DOHH2 (cell line): ENCODE data around the gene PPP4R3A.

Experiments
- H3F3A ChIP-seq: fragments of 200-600 bp; sonication (generic), shearing (Covaris generic); 2 replicates; pipeline ENCODE4 v1.6.0; 2016; ENCODE audit warnings: antibody characterized with exemption, mild to moderate bottlenecking; ENCODE audit not compliant: control insufficient read depth, insufficient read depth
- H3K27ac ChIP-seq: fragments of 200-600 bp; sonication (generic); 2 replicates; pipeline ENCODE4 v1.5.1; 2014; ENCODE audit warnings: low read depth, mild to moderate bottlenecking, low read length, moderate library complexity
- H3K27me3 ChIP-seq: fragments of 200-600 bp; sonication (generic); 2 replicates; pipeline ENCODE4 v1.6.1; 2014; ENCODE audit warnings: mild to moderate bottlenecking, low read length, mixed read lengths; ENCODE audit not compliant: control insufficient read depth
- H3K36me3 ChIP-seq: fragments of 200-600 bp; sonication (generic); 2 replicates; pipeline ENCODE4 v1.6.1; 2014; ENCODE audit warnings: mild to moderate bottlenecking, low read length, moderate library complexity, mixed read lengths; ENCODE audit not compliant: control insufficient read depth
- H3K4me1 ChIP-seq: fragments of 200-600 bp; sonication (generic); 2 replicates; pipeline ENCODE4 v1.6.1; 2014; ENCODE audit warnings: mild to moderate bottlenecking, low read length, mixed read lengths; ENCODE audit not compliant: control insufficient read depth
- H3K4me2 ChIP-seq: fragments of 200-600 bp; sonication (generic); 2 replicates; pipeline ENCODE4 v1.6.0; 2014; ENCODE audit warnings: mild to moderate bottlenecking, low read length, moderate library complexity
- H3K4me3 ChIP-seq: fragments of 200-600 bp; sonication (generic); 2 replicates; pipeline ENCODE4 v1.5.1; 2014; ENCODE audit warnings: mild to moderate bottlenecking, low read length, mixed read lengths
- H3K79me2 ChIP-seq: fragments of 200-600 bp; sonication (generic); 2 replicates; pipeline ENCODE4 v1.6.1; 2014; ENCODE audit warnings: mild to moderate bottlenecking, low read length, mixed read lengths; ENCODE audit not compliant: control insufficient read depth
- H3K9me2 ChIP-seq: fragments of 200-600 bp; sonication (generic); replicated peaks from 2 replicates; pipeline ENCODE4 v1.6.1; 2014; ENCODE audit warnings: mild to moderate bottlenecking, low read length, mixed read lengths; ENCODE audit not compliant: control insufficient read depth
- H3K9me3 ChIP-seq: fragments of 200-600 bp; sonication (generic); 2 replicates; pipeline ENCODE4 v1.6.1; 2014; ENCODE audit warnings: antibody characterized with exemption, low read length, mixed read lengths; ENCODE audit not compliant: control insufficient read depth, insufficient read depth
- H4K20me1 ChIP-seq: fragments of 200-600 bp; sonication (generic); 2 replicates; pipeline ENCODE4 v1.6.0; 2014; ENCODE audit warnings: low read depth, mild to moderate bottlenecking, antibody characterized with exemption, low read length, moderate library complexity; ENCODE audit not compliant: control insufficient read depth, insufficient read depth
- EZH2phosphoT487 ChIP-seq: fragments of 200-600 bp; sonication (generic); IDR thresholded peaks from 2 replicates; pipeline ENCODE4 v1.6.1; 2017; ENCODE audit warnings: borderline replicate concordance, mild to moderate bottlenecking, antibody characterized with exemption, low read length, moderate library complexity, mixed read lengths
- TF ChIP-seq, protein P1 (sequence below): fragments of 200-600 bp; sonication (generic); IDR thresholded peaks from one replicate; pipeline ENCODE4 v1.5.1; 2014; ENCODE audit warnings: antibody characterized with exemption, mild to moderate bottlenecking, low read depth, low read length; ENCODE audit not compliant: poor library complexity, severe bottlenecking

PPP4R3A gene

DNA sequence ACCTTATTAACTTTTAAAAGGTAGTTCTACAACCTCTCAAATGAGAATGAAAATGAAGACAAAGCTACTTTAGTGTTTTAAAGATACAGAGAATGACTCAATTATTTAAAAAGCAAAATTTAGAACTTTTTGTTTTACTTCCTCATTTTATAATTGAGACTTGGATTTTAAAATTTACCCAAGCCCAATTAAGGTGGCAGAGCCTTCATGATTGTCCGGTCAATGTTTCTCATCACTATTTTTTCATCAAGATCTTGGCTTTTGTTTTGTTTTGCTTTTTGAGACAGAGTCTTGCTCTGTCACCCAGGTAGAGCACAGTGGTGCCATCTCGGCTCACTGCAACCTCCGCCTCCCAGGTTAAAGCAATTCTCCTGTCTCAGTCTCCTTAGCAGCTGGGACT, 32.7 kb downstream of the PPP4R3A start:
- Histone ChIP-seq H3F3A (peaks cover 16% of the 10 kb centered on the region), H3K4me3 (no peak overlapping the region), H3K9me2 (no peaks in the 10 kb centered on the region), H3K4me1 (peaks cover 36% of the 10 kb centered on the region), H3K9me3 (no peaks in the 10 kb centered on the region), H3K36me3 (peaks cover 100% of the 10 kb centered on the region), H3K4me2 (peak overlapping the region; percentile 27; the same call in 1 of the 2 replicates), H4K20me1 (peaks cover 27% of the 10 kb centered on the region; the same call in 1 of the 2 replicates), H3K27ac (peak overlapping the region; percentile 26), H3K27me3 (no peaks in the 10 kb centered on the region), H3K79me2 (peaks cover 81% of the 10 kb centered on the region)
- TF ChIP-seq, protein P1, sequence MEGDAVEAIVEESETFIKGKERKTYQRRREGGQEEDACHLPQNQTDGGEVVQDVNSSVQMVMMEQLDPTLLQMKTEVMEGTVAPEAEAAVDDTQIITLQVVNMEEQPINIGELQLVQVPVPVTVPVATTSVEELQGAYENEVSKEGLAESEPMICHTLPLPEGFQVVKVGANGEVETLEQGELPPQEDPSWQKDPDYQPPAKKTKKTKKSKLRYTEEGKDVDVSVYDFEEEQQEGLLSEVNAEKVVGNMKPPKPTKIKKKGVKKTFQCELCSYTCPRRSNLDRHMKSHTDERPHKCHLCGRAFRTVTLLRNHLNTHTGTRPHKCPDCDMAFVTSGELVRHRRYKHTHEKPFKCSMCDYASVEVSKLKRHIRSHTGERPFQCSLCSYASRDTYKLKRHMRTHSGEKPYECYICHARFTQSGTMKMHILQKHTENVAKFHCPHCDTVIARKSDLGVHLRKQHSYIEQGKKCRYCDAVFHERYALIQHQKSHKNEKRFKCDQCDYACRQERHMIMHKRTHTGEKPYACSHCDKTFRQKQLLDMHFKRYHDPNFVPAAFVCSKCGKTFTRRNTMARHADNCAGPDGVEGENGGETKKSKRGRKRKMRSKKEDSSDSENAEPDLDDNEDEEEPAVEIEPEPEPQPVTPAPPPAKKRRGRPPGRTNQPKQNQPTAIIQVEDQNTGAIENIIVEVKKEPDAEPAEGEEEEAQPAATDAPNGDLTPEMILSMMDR: no peak
- no peak for TF ChIP-seq EZH2phosphoT487

DNA sequence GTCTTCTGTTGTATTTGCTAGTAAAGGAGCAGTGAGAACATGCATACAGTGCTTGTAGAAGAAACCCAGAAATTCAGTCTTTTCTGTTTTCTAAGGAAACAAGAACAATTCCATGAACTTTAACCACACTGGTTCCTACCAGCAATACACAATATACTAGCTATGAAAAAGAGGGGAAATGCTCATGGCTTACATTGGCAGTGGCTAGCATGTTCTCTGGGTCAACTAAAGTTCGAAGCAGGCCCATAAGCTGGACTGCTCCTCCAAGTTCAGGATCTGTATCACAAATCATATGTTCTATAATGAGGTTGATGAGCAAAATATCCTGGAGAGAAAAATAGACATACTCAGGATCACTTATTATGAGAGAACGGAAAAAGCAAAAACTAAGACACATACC, 37.1 kb downstream of the PPP4R3A start:
- Histone ChIP-seq H3K4me2 (no peak overlapping the region), H3K9me2 (no peaks in the 10 kb centered on the region), H3K79me2 (peaks cover 51% of the 10 kb centered on the region), H3K27me3 (no peaks in the 10 kb centered on the region), H3K36me3 (peaks cover 95% of the 10 kb centered on the region), H3F3A (peaks cover 19% of the 10 kb centered on the region), H3K9me3 (no peaks in the 10 kb centered on the region), H3K4me1 (peaks cover 10% of the 10 kb centered on the region), H3K27ac (no peak overlapping the region), H3K4me3 (no peak overlapping the region), H4K20me1 (peaks cover 11% of the 10 kb centered on the region; the same call in 1 of the 2 replicates)
- TF ChIP-seq EZH2phosphoT487: no peak
- TF ChIP-seq, protein P1: no peak

DNA sequence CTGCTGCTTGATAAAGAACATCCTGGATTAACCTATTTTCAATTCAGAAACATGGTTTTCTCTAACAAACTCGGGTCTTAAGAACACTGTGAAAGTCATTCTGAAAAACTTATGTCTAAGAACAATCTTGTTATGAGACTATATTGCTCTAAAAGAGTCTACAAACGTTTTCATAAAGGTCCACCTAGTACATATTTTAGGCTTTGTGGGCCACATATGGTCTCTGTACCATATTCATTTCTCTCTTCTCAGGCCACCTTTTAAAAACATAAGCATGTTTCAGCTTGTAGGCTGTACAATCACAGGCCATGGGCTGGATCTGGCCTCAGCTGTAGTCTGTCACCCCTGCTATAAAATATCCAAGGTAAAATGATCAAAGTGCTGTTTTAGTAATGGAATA, 39.9 kb downstream of the PPP4R3A start:
- H3K27me3 ChIP-seq: no peaks in the 10 kb centered on the region
- H3K27ac ChIP-seq: no peak overlapping the region
- no peaks in the 10 kb centered on the region for H3K4me1 ChIP-seq
- H3K4me2 ChIP-seq: no peak overlapping the region
- no peaks in the 10 kb centered on the region for H3K9me3 ChIP-seq
- H3K36me3 ChIP-seq: peaks cover 94% of the 10 kb centered on the region
- no peaks in the 10 kb centered on the region for H3K9me2 ChIP-seq
- no peak for TF ChIP-seq EZH2phosphoT487
- TF ChIP-seq, protein P1: no peak
- H3F3A ChIP-seq: peaks cover 14% of the 10 kb centered on the region; the same call in 1 of the 2 replicates
- H4K20me1 ChIP-seq: peaks cover 4% of the 10 kb centered on the region; the same call in 1 of the 2 replicates
- H3K4me3 ChIP-seq: no peak overlapping the region
- peaks cover 36% of the 10 kb centered on the region for H3K79me2 ChIP-seq

DNA sequence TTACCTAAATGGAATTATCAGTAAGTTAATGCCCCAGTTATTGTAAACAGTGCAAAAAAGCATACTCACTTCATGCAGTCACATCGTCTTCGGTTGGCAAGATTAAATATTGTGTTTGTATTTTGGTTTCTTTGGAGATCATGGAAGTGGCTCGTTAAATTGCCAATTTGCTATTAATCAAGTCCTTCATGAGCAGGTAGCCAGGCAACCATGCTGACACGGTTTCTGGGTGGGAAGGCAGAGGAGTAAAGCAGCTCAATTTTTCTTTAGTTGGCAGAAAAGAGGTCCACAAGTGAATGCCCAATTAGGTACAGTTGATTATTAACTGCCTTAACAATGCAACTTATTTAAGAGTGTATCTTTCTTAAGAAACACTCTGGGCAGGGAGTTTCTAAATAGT, 43.9 kb downstream of the PPP4R3A start:
- H4K20me1 ChIP-seq: no peaks in the 10 kb centered on the region
- H3K79me2 ChIP-seq: peaks cover 16% of the 10 kb centered on the region
- no peaks in the 10 kb centered on the region for H3K9me2 ChIP-seq
- no peaks in the 10 kb centered on the region for H3K9me3 ChIP-seq
- H3K4me3 ChIP-seq: no peak overlapping the region
- no peaks in the 10 kb centered on the region for H3K4me1 ChIP-seq
- no peak overlapping the region for H3K4me2 ChIP-seq
- H3K36me3 ChIP-seq: peaks cover 94% of the 10 kb centered on the region
- no peaks in the 10 kb centered on the region for H3K27me3 ChIP-seq
- H3F3A ChIP-seq: peaks cover 10% of the 10 kb centered on the region; the same call in 1 of the 2 replicates
- H3K27ac ChIP-seq: no peak overlapping the region
- TF ChIP-seq, protein P1: no peak
- TF ChIP-seq EZH2phosphoT487: no peak
